Inferior parietal cortex (tissue), 1 donor: ENCODE measurements around the gene SUV39H2.
"Not testable (repeated sequence)": the region's sequence is repeated elsewhere in the genome, so short reads cannot be mapped to it uniquely, and the experiment has no call there.

Source experiments
- DNase-seq: peaks from one replicate; pipeline ENCODE4 v3.0.0-alpha.2; 2016; ENCODE audit errors: extremely low spot score

The SUV39H2 gene

DNA sequence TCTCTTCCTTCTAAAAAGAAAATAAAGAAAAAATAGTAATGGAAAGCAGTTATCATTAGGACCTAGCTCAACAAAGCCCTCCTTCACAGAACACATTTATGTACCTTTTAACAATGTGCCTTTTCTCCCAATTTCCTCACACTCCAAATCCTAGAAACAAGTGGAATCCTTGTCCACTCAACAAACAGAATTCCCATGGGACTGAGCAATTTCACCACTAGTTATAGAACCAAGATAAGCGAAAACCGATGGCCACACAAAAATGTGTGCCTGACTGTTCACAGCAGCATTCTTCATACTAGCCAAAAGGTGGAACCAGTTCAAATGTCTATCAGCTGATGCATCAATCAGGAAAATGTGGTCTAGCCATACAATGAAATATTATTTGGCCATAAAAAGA is 57.9 kb downstream of the SUV39H2 start:
- no peak for DNase-seq

DNA sequence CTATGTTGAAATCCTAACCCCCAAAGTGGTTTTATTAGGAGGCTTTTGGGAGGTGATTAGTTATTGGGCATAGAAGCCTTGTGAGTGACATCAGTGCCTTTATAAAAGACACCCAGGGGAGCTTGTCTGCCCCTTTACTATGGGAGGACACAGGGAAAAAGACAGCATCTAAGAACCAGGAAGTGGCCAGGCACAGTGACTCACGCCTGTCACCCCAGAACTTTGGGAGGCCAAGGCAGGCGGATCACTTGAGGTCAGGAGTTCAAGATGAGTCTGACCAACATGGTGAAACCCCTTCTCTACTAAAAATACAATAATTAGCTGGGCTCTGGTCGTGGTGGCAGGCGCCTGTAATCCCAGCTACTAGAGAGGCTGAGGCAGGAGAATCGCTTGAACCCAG is 60.3 kb downstream of the SUV39H2 start:
- not testable (repeated sequence) for DNase-seq

DNA sequence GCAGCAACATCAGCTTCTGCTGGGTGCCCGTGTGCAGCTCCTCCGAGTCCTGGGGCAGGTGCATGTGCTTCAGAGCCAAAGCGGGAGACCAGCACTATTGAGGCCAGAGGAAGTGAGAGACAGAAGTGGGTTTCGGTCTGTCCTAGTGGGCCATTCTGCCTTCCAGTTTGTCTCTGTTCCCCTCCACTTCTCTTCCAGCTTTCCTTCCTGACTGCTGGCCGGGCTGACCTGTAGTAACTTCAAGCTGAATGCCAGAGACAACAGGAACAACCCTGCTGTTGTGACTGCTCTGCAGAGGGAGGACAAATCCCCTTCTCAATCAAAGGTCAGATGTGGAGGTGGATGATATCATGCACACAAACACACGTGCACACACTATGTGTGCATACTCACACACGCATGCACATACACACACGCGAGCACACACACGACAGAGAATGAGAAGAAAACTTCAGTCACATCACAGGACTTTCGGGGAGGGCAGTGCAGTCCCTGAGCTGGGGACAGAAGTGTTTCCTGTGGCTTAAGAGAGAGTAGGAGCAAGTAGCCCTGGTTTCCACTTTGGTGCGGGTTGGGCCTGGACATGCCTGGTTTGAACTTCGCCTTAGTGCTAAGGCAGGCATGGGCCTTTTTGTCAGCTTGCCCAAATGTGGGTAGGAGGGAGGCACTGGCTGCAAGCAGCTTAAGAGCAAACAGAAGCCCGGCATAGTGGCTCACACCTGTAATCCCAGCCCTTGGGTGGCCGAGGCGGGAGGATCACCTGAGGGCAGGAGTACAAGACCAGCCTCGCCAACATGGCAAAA is 63.7 kb downstream of the SUV39H2 start:
- DNase-seq = not testable (repeated sequence)

GRCh38 chr10:14942950-14943338 is 64.3 kb downstream of the SUV39H2 start:
- DNase-seq = not testable (repeated sequence)

- no peak for DNase-seq
These were observed 66.4 kb downstream of the SUV39H2 start for GRCh38 chr10:14945108-14945507.

GRCh38 chr10:14947268-14947667 is 68.6 kb downstream of the SUV39H2 start:
- DNase-seq = no peak

DNA sequence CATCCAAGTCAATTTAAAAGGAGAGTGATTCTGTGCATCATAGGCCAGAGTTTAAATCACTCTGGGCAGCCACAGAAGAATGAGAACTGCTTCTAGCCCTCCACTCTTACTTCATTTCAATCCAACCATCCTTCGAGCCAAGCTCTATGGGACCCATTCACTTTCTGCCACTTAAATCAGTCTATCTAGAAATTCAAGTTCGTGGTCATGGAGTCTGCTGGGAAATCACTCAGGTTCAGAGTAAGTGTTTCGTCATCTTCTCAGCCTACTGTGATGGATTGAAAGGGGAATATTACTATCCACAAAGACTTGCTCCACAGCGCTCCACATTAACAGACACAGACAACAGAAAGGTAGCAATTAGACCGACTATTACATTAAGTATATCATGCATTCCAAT is 70.6 kb downstream of the SUV39H2 start:
- DNase-seq = no peak

DNA sequence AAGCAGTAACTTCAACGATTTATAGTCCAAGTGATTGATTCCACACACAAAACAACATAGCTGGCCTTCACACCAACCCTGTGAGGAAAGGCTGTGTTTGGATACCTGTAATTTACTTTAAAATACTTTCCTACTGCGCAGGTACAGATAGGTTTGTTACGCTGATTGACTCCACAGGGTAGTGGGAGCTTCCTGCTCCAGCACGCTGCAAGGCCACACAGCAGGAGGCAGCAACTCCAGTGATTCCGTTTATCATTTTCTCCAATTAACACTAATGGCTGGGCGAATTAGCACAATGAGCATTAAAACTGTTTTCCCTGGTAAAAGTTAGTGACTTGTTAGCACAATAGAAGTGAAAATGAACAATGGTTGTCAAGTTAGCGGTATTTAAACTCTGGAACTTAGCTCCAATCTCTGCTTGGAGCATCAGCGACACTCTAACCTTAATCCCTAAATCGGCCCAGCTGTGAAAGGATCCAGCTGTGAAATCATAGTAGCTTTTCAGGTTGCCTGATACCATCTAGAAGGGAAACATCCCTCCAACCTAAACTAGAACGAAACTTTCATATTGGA is 74.3 kb downstream of the SUV39H2 start:
- no peak for DNase-seq

GRCh38 chr10:14953424-14954000 is 74.8 kb downstream of the SUV39H2 start:
- no peak for DNase-seq
